Stimulated activated CD8-positive, alpha-beta memory T cell treated with anti-CD3 and anti-CD28 coated beads, Interleukin-2, amount 100 ng/mL, for 1 hour (primary cell): ENCODE measurements around the gene AFMID.
"Not testable (repeated sequence)": the region's sequence is repeated elsewhere in the genome, so short reads cannot be mapped to it uniquely, and the experiment has no call there.

ENCODE experiments used
- DNase-seq, 2 donors: peaks; one replicate each; pipeline ENCODE4 v3.0.0-alpha.2; 2020; ENCODE audit warnings: low read depth in 2 of 2

AFMID gene, protein sequence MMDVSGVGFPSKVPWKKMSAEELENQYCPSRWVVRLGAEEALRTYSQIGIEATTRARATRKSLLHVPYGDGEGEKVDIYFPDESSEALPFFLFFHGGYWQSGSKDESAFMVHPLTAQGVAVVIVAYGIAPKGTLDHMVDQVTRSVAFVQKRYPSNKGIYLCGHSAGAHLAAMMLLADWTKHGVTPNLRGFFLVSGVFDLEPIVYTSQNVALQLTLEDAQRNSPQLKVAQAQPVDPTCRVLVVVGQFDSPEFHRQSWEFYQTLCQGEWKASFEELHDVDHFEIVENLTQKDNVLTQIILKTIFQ

GRCh38 chr17:78186692-78187595 lies at the start of gene AFMID, which contains the start of gene TK1:
AFMID (plus strand) TSS chr17:78187362; CDS start chr17:78187371, 9 bp downstream.
TK1 (minus strand) TSS chr17:78187052; CDS start chr17:78186994, 58 bp downstream.
- DNase-seq: peak; percentile 56 to 57

DNA sequence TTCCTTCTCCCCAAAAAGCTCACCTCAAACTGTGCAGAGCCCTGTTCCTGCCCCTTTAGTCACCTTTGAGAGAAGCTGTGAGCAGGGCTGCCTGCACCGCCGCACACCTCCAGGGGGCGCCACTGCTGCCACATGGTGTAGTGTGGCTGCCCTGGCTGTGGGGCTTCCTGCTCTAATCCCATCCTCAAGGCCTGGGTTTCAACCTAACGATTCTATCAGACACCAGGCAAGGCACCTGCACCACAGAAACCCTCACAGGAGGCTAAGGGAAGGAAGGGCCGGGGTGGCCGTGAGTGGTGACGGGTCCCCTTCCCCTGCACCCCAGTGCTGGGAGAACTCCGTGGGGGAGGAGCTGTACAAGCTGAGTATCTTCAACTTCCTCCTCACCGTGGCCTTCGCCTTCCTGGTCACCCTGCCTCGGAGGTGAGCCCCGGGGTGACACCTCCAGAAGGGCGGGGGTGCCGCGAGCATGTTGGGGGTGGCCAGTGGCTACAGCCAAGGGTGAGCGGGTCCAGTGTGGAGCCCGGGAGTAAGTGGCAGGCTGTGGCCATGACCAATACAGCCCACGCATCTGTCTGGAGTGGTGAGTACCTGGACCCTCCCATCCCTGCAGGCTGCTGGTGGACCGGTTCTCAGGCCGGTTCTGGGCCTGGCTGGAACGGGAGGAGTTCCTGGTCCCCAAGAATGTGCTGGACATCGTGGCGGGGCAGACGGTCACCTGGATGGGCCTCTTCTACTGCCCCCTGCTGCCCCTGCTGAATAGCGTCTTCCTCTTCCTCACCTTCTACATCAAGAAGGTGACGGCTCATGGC lies 49.6 kb upstream of the AFMID start:
- DNase-seq: no peak

- DNase-seq: no peak
These were observed 48.7 kb upstream of the AFMID start for GRCh38 chr17:78138204-78139060.

- not testable (repeated sequence) for DNase-seq
These were observed 47.3 kb upstream of the AFMID start for GRCh38 chr17:78139861-78140168.

DNA sequence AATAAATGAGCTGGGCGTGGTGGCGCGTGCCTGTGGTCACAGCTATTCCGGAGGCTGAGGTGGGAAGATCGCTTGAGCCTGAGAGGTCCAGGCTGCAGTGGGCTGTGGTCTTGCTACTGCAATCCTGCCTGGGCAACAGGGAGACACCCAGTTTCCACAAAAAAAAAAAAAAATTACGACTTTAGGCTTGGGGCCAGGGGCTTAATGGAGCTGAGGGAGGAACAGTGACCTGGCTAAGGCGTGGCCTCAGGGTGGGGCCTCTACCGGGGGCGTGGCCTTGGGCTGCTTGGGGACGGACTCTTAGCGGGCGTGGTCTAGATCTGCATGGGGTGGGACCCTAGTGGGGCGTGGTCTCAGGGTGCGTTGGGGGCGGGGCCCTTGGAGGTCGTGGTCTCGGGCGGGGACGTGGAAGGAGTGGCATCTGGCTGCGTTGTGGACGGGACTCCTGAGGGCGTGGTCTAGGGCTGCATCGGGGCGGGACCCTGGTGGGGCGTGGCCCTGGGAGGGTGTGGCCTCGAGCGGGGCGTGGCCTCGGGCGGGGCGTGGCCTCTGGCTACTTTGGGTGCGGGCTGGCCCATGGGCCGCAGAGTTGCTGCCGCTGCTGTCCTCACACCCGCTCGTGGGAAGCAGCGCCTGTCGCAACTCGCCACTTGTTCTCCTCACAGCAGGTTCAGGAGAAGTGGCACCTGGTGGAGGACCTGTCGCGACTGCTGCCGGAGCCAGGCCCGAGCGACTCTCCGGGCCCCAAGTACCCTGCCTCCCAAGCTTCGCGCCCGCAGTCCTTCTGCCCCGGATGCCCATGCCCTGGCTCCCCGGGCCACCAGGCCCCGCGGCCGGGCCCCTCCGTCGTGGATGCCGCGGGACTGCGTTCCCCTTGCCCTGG lies 46.8 kb upstream of the AFMID start:
- DNase-seq: peak; percentile 77 to 85

DNA sequence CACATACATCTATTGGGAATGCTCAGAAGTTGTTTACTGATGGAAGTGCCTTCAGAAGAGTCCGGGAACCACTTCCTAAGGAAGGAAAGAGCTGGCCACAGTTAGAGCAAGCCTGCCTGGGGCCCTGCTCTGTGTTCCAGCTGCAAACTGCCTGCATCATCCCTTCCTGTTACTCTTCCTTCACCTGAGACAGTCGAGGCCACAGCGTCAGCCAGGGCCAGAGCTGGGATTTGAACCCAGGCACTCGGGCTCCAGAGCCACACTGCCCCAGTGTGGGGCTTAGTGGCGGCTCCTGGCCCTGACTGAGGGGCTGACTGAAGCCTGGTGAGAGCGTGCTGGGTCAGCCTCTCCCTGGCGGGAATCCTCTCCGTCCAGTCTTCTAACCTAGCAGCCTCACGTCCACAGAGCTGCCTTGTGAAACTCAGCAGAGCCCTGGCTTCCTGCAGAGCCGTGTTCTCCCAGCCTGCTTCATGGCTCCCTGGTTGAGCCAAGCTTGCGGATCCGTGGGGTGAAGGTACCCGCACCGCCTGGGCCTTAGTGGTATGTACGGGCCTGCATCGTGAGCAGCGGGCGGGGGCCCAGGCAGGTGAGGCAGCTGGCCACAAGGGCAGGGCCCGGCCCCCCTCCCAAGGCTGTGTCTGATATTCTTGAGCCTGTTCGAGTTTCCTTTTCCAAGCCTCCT lies 45.6 kb upstream of the AFMID start:
- no peak for DNase-seq

DNA sequence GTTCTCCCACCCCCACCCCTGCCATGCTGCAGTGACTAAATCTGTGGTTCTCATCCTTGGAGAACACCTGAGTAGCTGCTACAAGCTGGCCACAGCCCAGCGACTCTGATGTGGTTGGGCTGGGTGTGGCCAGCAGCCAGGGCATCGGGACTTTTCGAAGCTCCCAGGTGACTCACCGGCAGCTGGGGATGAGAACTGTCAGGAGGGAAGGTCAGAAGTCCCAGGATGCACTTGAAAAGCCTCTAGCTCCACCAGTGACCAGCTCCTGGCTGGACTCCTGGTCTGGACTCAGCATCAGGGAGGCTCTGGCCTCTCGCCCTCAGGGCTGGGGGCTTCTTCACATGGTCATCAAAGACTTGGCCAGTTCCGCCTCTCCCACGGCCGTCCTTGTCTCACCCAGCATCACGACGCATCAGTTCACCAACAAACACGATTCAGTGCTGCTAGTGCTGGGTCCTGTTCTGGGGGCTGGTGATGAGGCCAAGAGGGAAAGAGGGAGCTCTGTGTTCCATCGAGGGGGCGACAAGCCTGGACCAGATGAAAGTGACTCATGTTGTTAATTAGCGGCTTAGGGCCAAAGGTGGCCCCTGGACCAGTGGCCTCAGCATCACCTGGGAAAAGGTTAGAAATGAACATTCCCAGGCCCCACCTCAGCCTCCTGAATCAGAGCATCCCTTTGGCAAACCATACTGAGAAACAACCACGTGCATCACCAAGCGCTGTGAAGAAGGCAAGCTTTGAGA lies 44.9 kb upstream of the AFMID start:
- DNase-seq: no peak

GRCh38 chr17:78143214-78144146 lies 43.7 kb upstream of the AFMID start:
- DNase-seq: no peak

- no peak for DNase-seq
These were observed 42.9 kb upstream of the AFMID start for GRCh38 chr17:78144147-78144719.

DNA sequence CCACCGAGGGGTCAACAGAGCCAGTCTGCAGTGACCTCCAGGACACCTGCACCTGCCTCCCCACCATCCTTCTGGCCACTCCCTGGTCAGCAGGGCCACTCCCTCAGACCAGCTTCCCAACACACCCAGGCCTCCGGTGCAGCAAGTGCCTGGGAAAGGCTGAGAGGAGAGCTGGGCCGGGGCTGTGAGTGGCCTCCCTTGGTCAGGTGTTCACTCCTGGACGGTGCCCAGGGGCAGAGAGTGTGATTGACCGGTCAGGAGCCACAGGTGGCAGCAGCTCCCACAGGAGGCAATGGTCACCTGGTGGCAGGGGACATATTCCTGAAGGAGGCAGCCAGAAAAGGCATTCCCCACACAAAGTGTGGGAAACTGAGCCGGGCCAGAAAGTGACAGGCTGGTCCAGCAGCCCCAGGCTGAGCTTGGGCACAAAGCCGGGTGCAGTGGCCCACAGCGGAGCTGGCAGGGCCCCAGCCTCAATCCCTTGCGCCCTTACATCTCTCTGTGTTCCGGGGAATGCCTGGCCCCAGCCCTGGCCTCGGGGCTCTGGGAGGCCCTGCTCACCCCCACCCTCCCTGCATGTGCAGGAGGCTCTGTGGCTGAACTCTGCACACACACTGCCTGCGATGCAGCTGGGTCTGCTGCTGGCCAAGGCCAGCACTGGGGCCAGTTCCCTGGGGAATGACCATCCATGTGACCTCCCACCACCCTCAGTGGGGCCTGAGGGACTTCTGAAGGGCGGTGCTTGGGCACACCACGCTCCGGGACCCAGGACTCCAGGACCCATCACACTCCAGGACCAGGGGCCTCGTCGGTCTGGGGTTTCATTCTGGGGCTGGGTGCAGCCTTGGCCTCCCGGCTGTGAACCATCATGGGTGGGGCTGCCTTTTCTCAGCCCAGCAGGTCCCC lies 42.2 kb upstream of the AFMID start:
- DNase-seq: no peak

DNA sequence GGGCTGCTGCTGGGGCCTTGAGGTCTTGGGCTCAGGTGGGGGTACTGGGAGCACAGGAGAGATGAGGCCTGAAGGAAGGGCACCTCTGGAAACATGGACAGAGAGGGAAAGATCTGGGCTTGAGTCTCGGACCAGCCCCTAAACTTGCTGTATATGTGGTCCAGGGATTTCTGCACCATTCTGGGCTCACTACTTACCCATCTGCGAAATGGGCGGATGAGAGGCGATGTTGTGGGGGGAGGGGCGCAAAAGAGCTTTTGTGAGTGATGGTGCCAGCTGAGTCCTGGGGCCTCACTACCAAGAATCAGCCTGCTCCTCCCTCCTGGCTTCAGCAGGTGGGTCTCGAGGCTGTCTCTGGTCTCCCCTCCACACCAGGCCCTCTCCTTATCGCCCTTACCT lies 40.7 kb upstream of the AFMID start:
- no peak for DNase-seq

DNA sequence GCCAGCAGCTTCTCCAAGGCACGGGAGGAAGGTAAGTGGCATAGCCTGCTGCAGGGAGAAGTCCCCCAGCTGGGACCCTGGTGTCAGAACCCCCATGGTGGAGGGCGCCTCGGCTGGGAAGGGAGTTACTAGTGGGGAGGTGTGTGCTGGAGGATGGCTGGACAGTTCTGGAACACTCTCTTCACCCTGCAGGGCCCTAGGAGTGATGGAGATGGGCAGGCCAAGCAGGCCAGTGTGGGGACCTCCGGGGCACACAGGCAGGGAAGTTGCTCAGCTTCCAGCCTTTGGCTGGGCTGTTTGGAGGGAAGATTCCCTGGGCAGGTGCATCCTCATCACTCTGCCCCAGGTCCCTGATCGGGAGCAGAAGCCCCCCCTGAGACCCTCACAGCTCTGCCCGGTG lies 40.3 kb upstream of the AFMID start:
- DNase-seq: no peak

DNA sequence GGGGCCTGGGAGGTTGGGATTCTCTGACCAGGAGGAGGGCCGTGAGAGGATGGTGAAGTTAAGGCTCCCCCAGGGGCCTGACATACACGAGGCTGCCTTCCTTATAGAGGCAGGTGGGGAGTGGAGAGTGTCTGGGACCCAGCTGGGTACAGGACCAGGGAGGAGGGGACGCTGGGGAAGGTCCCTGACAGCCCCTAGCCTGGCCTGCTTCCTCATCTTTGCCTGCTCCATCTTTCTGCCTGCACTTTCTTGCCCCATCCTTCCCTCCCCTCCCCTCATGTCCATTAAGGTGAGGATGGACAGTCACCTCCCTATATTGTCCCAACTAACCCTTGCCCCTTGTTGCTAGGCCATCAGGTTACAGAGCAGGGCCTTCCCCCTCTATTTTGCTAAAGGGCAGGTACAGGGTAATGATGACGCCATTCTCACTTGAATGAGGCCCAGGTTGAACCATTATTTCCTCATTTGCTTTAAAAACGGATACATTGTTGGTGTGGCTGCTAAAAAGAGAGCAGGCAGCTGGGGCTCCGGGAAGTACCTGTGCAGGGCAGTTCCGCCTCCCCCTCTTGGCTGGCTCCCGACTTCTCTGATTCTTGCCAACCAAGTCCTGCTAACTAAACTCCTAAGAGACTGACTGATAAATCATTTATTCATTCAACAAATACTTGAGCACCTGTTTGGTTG lies 39.7 kb upstream of the AFMID start:
- DNase-seq: no peak

DNA sequence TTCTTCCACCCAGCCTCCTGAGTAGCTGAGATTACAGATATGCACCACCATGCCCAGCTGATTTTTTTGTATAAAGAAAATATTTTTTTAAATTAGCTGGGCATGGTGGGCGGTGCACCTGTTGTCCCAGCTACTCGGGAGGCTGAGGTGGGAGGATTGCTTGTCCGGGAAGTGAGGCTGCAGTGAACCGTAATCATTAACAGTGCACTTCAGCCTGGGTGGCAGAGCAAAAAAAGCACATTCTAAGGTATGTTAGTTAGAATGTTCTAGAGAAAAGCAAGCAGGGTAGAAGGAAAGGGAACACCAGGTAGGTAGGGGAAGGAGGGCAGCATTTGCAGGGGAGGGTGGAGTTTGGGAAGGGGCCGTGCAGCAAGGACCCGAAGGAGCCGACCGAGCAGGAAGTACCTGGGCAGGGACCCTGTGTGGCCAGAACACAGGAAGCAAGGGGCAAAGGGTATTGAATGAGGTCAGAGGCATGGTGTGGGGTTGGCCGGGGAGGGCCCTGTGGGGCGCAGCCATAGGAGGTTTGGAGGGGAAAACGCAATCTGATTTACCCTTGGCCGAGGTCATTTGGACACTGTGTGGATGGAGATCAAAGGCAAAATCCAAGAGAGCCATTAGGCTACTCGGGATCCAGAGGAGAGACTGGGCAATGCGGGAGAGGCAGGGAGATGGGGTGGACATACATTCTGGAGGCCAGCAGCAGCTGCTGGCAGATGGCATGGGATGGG lies 38.7 kb upstream of the AFMID start:
- no peak for DNase-seq

DNA sequence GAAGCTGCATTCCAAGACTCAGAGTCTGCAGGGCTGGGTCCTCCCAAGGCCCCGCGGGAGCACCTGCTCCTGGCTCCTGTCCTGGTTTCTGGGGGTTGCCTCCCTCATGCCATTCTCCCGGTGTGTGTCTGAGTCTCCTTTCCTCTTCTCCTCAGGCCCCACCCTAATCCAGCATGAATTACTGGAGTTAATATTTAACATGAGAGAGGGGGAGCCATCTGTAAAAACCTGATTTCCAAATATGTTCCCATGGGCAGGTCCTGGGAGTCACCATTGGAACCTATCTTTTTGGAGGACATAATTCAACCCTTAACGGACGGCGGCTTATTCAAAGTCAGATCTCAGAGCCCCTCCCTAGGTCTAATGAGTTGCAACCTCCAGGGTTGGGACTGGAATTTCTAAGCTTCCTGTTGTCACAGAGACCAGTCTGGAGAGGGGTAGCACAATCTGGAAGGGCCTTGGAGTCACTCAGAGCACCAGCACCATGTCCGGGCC lies 35.6 kb upstream of the AFMID start:
- DNase-seq: no peak
